GM18907 (cell line): ENCODE data around the gene TRAPPC2B.
"Not testable (repeated sequence)": the region's sequence is repeated elsewhere in the genome, so short reads cannot be mapped to it uniquely, and the experiment has no call there.

ENCODE experiments used
- ATAC-seq: cut with Tn5 transposase; IDR thresholded peaks from one replicate; pipeline ENCODE4 v1.9.1; 2021; ENCODE audit warnings: mild to moderate bottlenecking, moderate library complexity; ENCODE audit not compliant: unreplicated experiment

The TRAPPC2B gene

DNA sequence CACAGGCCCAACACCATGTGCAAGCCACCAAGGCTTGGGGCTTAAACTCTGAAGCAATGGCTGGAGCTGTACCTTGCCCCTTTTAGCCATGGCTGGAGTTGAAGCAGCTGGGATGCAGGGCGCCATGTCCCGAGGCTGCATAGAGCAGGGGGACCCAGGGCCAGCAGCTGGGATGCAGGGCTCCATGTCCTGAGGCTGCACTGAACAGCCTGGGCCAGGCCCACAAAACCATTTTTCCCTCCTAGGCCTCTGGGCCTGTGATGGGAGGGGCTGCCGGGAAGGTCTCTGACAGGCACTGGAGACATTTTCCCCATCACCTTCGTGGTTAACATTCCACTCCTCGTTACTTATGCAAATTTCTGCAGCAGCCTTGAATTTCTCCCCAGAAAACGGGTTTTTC, 10.8 kb downstream of the TRAPPC2B start:
- ATAC-seq: no peak

- not testable (repeated sequence) for ATAC-seq
These were observed 11.3 kb downstream of the TRAPPC2B start for GRCh38 chr19:57374647-57375046.

DNA sequence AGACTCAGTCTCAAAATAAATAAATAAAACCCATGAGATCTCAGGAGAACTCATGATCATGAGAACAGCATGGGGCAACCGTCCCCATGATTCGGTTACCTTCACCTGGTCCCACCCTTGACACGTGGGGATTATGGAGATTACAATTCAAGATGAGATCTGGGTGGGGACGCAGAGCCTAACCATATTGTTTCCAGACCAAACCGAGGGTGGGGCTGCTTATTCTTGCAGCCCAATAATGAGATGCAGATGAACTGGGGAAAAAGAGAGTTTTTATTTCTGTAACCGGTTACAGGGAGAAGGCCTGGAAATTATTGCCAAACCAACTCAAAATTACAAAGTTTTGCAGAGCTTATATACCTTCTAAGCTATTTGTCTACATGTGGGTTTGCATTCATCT, 12.8 kb downstream of the TRAPPC2B start:
- no peak for ATAC-seq

DNA sequence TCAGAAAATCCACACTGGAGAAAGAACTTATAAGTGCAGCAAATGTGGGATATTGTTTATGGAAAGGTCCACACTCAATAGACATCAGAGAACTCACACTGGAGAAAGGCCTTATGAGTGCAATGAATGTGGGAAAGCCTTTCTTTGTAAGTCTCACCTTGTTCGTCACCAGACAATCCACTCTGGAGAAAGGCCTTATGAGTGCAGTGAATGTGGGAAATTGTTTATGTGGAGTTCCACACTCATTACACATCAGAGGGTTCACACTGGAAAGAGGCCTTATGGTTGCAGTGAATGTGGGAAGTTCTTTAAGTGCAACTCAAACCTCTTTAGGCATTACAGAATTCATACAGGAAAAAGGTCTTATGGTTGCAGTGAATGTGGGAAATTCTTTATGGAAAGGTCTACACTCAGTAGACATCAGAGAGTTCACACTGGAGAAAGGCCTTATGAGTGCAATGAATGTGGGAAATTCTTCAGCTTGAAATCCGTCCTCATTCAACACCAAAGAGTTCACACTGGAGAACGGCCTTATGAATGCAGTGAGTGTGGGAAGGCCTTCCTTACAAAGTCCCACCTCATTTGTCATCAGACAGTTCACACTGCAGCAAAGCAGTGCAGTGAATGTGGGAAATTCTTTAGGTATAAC, 14.3 kb downstream of the TRAPPC2B start:
- ATAC-seq: no peak

DNA sequence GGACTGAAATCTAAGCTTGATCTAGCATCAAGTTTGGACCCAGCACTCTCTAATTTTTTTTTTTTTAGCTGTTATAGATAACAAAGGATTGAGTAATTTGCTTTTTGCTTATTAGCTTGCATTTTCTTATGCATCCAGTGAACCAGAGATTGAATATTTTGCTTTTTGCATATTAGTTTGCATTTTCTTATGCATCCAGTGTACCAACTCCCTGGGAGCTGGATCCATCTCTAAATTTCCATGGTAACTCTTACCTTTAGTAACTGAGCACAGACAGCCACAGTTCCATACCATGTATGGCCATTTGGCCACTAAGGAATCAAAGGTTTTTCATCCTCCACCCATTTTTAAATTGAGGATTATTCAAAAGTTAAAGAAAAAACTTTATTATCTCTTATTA, 17.6 kb downstream of the TRAPPC2B start:
- no peak for ATAC-seq

DNA sequence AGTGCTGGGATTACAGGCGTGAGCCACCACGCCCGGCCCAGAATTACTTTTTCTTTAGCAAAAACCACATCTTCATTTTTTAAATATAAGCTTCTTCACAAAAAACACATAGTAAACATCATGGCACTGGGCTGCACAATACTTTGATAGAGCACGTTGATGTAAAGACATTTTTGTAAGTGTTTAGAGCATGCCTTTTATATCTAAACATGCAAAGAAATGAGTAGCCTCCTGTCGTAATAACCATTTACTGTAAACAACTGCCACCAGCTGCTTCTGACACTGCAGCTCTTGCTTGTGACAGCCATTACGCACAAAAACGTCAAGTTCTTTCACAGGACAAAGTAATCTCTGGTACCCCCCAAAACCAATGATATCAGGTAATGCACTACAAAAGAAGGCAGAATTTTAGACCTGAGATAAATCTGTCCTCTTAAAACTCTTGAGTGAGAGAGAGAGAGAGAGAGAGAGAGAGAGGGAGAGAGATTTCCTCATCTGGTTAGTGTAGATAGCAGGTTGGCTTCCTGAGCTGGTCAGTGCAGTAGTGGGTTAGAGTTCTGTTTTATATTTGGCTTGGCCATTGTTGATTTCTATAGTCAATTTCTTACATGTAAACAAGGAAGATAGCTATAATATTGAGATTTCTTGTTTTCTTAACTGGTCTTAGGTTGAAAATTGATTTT, 19.6 kb downstream of the TRAPPC2B start:
- no peak for ATAC-seq

- no peak for ATAC-seq
These were observed 25.9 kb downstream of the TRAPPC2B start for GRCh38 chr19:57389194-57389729.

DNA sequence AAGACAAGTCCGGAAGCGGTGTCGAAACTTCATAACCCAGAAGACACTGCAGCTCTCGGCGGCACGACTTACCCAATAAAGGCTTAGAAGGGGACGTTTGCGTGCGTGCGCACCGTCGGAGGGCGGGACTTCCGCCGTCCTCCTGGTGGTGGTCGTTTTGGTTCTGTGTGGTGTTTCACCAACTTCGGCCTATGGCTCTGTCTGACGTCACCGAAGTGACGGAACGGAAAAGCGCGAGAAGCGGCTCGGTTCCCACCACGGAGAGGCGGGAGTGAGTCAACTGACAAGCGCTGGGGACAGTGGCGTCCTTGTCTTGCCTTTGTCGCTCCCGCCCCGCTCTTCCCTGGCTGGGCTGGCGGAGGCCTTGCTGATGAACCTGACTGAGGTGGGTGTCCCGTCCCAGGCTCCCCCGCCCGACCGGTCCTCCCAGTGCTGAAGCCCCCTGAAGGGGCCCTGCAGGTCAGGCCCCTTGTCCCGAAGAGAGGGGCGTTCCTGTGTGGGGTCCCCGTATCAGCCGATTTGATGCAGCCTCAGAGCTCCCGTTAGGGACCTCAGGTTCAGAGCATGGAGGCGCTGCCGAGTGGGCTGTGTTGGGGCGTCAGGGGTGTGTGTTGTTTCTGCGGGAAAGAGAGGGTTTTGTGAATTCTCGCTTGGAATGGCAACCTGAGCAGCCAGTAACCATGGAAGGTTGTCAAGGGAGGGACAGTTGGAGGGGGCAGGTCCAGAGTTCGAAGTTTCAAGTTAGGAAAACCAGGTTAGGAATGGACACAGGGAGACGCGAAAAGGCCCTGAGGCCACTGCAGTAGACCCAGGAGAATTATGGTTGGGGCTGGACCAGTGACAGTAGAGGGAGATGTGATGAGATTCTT, 26.6 kb downstream of the TRAPPC2B start, which contains the start of gene ZNF548:
Gene ZNF548, plus strand, starts transcription at position 125 of the 869 bp plus-strand sequence. Its CDS starts 246 bp downstream, at position 371.
- ATAC-seq: peak; percentile 99

GRCh38 chr19:57395710-57396109, 32.4 kb downstream of the TRAPPC2B start:
- no peak for ATAC-seq

DNA sequence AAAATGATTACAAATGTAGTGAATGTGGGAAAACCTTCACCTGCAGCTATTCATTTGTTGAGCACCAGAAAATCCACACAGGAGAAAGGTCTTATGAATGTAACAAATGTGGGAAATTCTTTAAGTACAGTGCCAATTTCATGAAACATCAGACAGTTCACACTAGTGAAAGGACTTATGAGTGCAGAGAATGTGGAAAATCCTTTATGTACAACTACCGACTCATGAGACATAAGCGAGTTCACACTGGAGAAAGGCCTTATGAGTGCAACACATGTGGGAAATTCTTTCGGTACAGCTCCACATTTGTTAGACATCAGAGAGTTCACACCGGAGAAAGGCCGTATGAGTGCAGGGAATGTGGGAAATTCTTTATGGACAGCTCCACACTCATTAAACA, 35.5 kb downstream of the TRAPPC2B start:
- ATAC-seq: no peak

GRCh38 chr19:57403737-57404563, 40.6 kb downstream of the TRAPPC2B start:
- ATAC-seq: no peak

DNA sequence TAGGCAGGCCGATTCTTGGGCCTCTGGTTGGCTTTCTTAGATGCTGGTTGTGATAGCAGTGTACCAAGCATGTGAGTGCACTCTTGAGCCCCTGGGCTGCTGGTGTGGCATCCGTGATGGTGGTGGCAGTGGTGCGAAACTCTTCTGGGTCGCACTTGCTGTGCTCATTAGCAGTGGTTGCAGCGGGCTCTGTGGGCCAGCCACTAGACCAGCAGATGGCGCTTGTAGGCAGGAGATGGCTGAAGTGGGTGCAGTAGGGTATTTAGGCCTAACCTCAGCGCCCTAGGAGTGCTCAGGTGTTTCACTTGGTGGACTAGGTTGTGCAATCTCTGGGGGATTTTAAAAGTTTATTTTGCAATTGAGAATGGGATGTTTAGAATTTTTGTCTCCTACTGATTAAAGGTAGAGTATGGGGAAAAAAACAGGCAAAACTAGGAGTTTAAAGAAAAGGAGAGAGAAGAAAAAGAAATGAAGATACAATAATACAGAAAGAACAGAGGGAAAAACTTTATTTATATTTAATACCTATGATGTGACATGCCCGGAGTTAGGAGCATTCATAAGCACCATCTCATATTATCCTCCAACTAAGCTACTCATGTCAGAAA, 43.3 kb downstream of the TRAPPC2B start:
- no peak for ATAC-seq

- ATAC-seq: peak; percentile 98
These were observed 47.7 kb downstream of the TRAPPC2B start, which contains the start of gene ZNF17 for GRCh38 chr19:57410877-57411671. Gene ZNF17 (plus strand): TSS chr19:57411161. CDS start chr19:57413616, 2,455 bp downstream.
